ENCODE measurements around the gene SCUBE1.

DNA sequence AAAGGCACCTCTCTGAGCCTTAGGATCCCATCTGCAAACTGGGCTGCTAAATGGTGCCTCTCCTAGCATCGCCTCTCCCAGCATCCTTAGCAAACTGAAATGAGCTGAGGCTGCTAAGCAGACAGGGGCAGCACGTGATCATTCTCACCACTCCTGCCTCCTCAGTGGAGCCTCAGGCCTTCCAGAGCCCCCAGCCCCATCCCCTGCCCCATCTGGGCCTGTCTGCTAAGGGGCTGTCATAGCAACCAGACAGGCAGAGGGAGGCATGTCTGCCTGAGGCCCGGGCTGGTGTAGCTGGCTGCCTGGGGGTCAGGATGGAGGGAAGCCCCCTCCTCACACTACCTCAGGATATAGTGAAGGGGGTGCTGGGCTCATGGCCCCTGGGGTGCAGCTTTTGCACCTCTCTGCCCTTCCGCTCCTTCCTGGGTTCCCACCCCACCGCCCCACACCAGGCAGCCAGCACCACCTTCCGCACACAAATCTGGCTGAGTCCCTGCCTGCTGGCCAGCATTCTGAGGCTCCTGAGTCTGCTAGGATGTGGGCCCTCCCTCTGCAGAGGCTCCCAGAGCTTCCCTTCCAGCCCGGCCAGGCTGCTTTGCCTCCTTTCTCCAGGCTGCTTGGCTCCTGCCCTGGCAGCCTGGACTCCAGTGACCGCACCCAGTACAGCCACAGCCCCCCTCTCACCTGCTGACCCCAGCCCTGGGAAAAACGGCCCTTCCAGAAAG lies 108.7 kb downstream of the SCUBE1 start:
- TF ChIP-seq POLR2A (IDR thresholded peaks at IDR 0.05) (no peak), CTCF (IDR thresholded peaks at IDR 0.05) (no peak)
